CD14-positive monocyte (primary cell): Measurements from ENCODE around the gene COPS3. TPM values are rescaled to one million over a fixed set of nuclear protein-coding genes. Genes with fewer than 3 reads are reported as not detected.

Experiments used
- DNase-seq, 3 donors: peaks; one replicate each; pipeline ENCODE4 v3.0.0-alpha.2; 2011 to 2022
- H2AFZ ChIP-seq: 2 replicates; pipeline ENCODE4 v1.6.0; 2012; ENCODE audit warnings: mild to moderate bottlenecking, low read depth, low read length, inconsistent platforms; ENCODE audit not compliant: insufficient read depth, poor library complexity, severe bottlenecking
- H3K27ac ChIP-seq, 2 donors: 1 replicate in 1 of 2; 2 replicates in 1 of 2; pipeline ENCODE4 v1.5.1; 2012 to 2013; ENCODE audit warnings: low read length in 2 of 2, control low read depth in 1 of 2, inconsistent platforms in 1 of 2, low read depth in 1 of 2, mild to moderate bottlenecking in 1 of 2
- H3K27me3 ChIP-seq, 2 donors: one replicate each; pipeline versions ENCODE4 v1.6.0 to v1.6.1; 2011 to 2013; ENCODE audit warnings: low read length in 2 of 2; ENCODE audit not compliant: control insufficient read depth in 2 of 2, insufficient read depth in 2 of 2
- H3K36me3 ChIP-seq, 2 donors: replicated peaks in 1 of 2; 1 replicate in 1 of 2; 2 replicates in 1 of 2; pipeline versions ENCODE4 v1.5.1 to v1.6.1; 2012 to 2013; ENCODE audit warnings: low read length in 2 of 2, control low read depth in 1 of 2, inconsistent platforms in 1 of 2, mild to moderate bottlenecking in 1 of 2; ENCODE audit not compliant: insufficient read depth in 2 of 2, control insufficient read depth in 1 of 2
- H3K4me1 ChIP-seq, 2 donors: 1 replicate in 1 of 2; 2 replicates in 1 of 2; pipeline versions ENCODE4 v1.5.1 to v1.6.1; 2012 to 2013; ENCODE audit warnings: low read length in 2 of 2, control low read depth in 1 of 2, inconsistent platforms in 1 of 2, mild to moderate bottlenecking in 1 of 2, moderate library complexity in 1 of 2; ENCODE audit not compliant: insufficient read depth in 2 of 2, control insufficient read depth in 1 of 2
- H3K4me2 ChIP-seq: replicated peaks from 2 replicates; pipeline ENCODE3; 2012; ENCODE audit warnings: low read length, moderate library complexity, mild to moderate bottlenecking; ENCODE audit not compliant: poor library complexity, severe bottlenecking; ENCODE audit errors: extremely low read depth
- H3K4me3 ChIP-seq, 3 experiments: fragments of 200-600 bp in 1 of 3; sonication (generic) in 1 of 3; replicated peaks in 1 of 3; 1 replicate in 2 of 3; 2 replicates in 1 of 3; pipeline ENCODE4 v1.5.1; 2011 to 2013; ENCODE audit warnings: low read length in 3 of 3, mild to moderate bottlenecking in 3 of 3, control low read depth in 2 of 3, low read depth in 2 of 3, inconsistent platforms in 1 of 3, moderate library complexity in 1 of 3
- H3K79me2 ChIP-seq: 2 replicates; pipeline ENCODE4 v1.6.0; 2012; ENCODE audit warnings: mild to moderate bottlenecking, control low read depth, inconsistent platforms, low read length, moderate library complexity; ENCODE audit not compliant: insufficient read depth
- H3K9ac ChIP-seq: 2 replicates; pipeline ENCODE4 v1.6.0; 2017; ENCODE audit warnings: low read length, mild to moderate bottlenecking; ENCODE audit not compliant: insufficient read depth, poor library complexity, severe bottlenecking
- H3K9me3 ChIP-seq, 2 donors: replicated peaks in 1 of 2; 1 replicate in 1 of 2; 2 replicates in 1 of 2; pipeline versions ENCODE4 v1.5.1 to v1.6.1; 2012 to 2013; ENCODE audit warnings: low read length in 2 of 2, control low read depth in 1 of 2; ENCODE audit not compliant: control insufficient read depth in 1 of 2, insufficient read depth in 1 of 2
- H4K20me1 ChIP-seq: 2 replicates; pipeline ENCODE4 v1.6.0; 2012; ENCODE audit warnings: mild to moderate bottlenecking, low read length, control low read depth, moderate library complexity; ENCODE audit not compliant: insufficient read depth
- H3K27ac Mint-ChIP-seq, 7 donors: one replicate each; pipeline ENCODE4 v1.8.0; 2020; ENCODE audit warnings: mild to moderate bottlenecking in 7 of 7, mixed read lengths in 7 of 7, moderate library complexity in 6 of 7, inconsistent platforms in 2 of 7
- H3K27me3 Mint-ChIP-seq, 3 donors: one replicate each; pipeline ENCODE4 v1.8.0; 2021 to 2022; ENCODE audit warnings: low read depth in 3 of 3, mild to moderate bottlenecking in 3 of 3, mixed read lengths in 3 of 3, moderate library complexity in 3 of 3, inconsistent platforms in 1 of 3
- H3K36me3 Mint-ChIP-seq, 2 donors: one replicate each; pipeline ENCODE4 v1.8.0; 2020; ENCODE audit warnings: mixed read lengths in 2 of 2, inconsistent platforms in 1 of 2, mild to moderate bottlenecking in 1 of 2
- H3K4me1 Mint-ChIP-seq: one replicate; pipeline ENCODE4 v1.8.0; 2020; ENCODE audit warnings: mild to moderate bottlenecking, mixed read lengths
- H3K4me3 Mint-ChIP-seq, 2 donors: one replicate each; pipeline ENCODE4 v1.8.0; 2020; ENCODE audit warnings: mild to moderate bottlenecking in 2 of 2, mixed read lengths in 2 of 2, moderate library complexity in 1 of 2
- H3K9me3 Mint-ChIP-seq, 7 donors: one replicate each; pipeline ENCODE4 v1.8.0; 2020 to 2022; ENCODE audit warnings: mixed read lengths in 7 of 7, mild to moderate bottlenecking in 6 of 7, moderate library complexity in 6 of 7, inconsistent platforms in 2 of 7
- WGBS: methylation state at CpG from one replicate; pipeline ENCODE4 v1.1.5; 2013; ENCODE audit warnings: missing lambda C conversion rate; ENCODE audit not compliant: insufficient coverage; 5-methylcytosine and 5-hydroxymethylcytosine counted together
- intact Hi-C, 2 donors: fragments of 100-400 bp; cut with micrococcal nuclease; formaldehyde crosslinking; loops; one replicate each; pipeline versions ENCODE4 v1.15.0 to v1.15.1; 2023
- polyA plus RNA-seq, 3 donors: library from polyadenylated mRNA; depleted of rRNA in 1 of 3; unstranded in 2 of 3; stranded (reverse) in 1 of 3; fragments of 300-500 nt in 2 of 3; fragments of >200 nt in 1 of 3; fragmentation: Illumina TruSeq in 2 of 3; gene quantifications; 1 replicate in 2 of 3; 2 replicates in 1 of 3; pipeline ENCODE4 v1.2.3, GENCODE V29; 2012 to 2021
- TF ChIP-seq, protein P1 (sequence below): fragments of 200-600 bp; IDR thresholded peaks from one replicate; pipeline ENCODE4 v1.8.0; 2022; ENCODE audit warnings: antibody characterized with exemption, mild to moderate bottlenecking

The COPS3 gene
- polyA plus RNA-seq, 3 donors: 47.6 to 122 (median 117) TPM

DNA sequence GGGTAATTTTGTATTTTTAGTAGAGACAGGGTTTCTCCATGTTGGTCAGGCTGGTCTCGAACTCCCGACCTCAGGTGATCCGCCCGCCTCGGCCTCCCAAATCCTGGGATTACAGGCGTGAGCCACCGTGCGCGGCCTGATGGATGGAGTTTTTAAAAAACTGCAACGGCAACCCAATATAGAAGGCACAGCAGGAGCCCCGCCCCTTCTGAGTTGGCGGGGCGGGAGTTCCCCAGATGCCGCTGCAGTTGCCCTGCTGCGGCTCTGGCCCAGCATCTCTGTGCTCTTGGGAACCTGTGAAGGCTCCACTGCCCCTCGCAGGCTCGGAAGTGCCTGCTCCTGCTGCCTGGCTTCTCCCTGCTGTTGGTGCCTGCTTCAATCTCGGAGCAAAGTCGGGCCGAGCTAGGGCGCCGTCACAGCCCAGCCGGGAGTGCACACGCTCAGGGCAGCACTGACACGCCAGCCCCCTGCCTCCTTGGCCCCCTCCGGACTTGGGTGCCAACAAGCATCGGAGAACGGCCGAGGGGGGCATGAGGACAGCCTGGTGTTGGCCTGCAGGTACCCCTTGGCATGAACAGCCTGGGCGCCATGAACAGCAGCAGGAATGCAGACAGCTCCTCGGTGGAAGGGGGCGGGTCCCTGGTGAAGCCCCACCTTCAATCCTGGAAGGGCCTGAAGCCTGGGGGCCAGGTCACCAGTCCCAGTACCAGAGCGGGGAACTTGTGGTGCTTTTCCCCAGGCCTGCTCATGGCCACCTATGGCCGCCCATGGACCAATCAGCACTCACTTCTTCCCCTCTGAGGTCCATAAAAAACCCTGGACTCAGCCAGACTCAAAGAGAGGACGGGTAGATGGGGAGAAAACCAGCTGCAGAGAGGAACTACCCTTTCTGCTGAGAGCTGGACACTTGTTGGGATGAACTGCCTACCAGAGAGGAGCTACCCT, 19.9 kb upstream of the COPS3 start:
- no peaks in the 10 kb centered on the region for H3K36me3 Mint-ChIP-seq
- peak overlapping the region; percentile 7 to 73 (median 31) for H3K4me3 ChIP-seq
- intact Hi-C loops: loop anchor here in 1 of 2 donors (10.0 kb wide), 1 partner anchor 296 kb away; no protein-coding TSS in a partner anchor
- peaks cover 38% of the 10 kb centered on the region for H3K4me1 Mint-ChIP-seq
- H3K9ac ChIP-seq: peak overlapping the region; percentile 6
- under 1% methylated on average over 33 of the region's 35 CpGs for WGBS
- H2AFZ ChIP-seq: peak overlapping the region; percentile 86
- H3K36me3 ChIP-seq: no peaks in the 10 kb centered on the region
- TF ChIP-seq, protein P1, sequence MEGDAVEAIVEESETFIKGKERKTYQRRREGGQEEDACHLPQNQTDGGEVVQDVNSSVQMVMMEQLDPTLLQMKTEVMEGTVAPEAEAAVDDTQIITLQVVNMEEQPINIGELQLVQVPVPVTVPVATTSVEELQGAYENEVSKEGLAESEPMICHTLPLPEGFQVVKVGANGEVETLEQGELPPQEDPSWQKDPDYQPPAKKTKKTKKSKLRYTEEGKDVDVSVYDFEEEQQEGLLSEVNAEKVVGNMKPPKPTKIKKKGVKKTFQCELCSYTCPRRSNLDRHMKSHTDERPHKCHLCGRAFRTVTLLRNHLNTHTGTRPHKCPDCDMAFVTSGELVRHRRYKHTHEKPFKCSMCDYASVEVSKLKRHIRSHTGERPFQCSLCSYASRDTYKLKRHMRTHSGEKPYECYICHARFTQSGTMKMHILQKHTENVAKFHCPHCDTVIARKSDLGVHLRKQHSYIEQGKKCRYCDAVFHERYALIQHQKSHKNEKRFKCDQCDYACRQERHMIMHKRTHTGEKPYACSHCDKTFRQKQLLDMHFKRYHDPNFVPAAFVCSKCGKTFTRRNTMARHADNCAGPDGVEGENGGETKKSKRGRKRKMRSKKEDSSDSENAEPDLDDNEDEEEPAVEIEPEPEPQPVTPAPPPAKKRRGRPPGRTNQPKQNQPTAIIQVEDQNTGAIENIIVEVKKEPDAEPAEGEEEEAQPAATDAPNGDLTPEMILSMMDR: no peak
- peaks cover 32 to 46% of the 10 kb centered on the region in 2 donors for H3K4me1 ChIP-seq
- peaks cover 0 to 6% of the 10 kb centered on the region in 2 donors for H3K27me3 ChIP-seq
- H3K27ac ChIP-seq: no peak overlapping the region
- H3K27ac Mint-ChIP-seq: no peak overlapping the region
- H4K20me1 ChIP-seq: no peaks in the 10 kb centered on the region
- H3K79me2 ChIP-seq: no peaks in the 10 kb centered on the region
- peak overlapping the region; percentile 67 to 81 for H3K4me3 Mint-ChIP-seq
- H3K9me3 ChIP-seq: no peaks in the 10 kb centered on the region
- H3K4me2 ChIP-seq: peak overlapping the region; percentile 76
- DNase-seq: peak; percentile 33 to 63 (median 45)
- peaks cover 0 to 2% (median 0%) of the 10 kb centered on the region in 7 donors for H3K9me3 Mint-ChIP-seq
- H3K27me3 Mint-ChIP-seq: peaks cover 5 to 17% (median 7%) of the 10 kb centered on the region in 3 donors

DNA sequence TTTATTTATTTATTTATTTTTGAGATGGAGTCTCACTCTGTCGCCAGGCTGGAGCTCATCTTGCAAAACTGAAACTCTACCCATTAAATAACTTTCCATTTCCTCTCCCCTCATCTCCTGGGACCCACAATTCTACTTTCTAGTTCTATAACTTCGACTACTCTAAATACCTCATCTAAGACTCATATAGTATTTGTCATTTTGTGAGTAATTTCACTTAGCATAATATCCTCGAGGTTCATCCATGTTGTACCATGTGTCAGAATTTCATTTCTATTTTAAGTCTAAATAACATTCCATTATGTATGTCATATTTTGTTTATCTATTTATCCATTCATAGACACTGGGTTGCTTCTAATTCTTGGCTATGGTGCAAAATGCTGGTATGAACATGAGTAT, 17.1 kb upstream of the COPS3 start:
- H3K9me3 Mint-ChIP-seq: peaks cover 0 to 2% (median 0%) of the 10 kb centered on the region in 7 donors
- intact Hi-C loops: no loop called here
- Histone ChIP-seq H3K4me1 (peaks cover 9 to 18% of the 10 kb centered on the region in 2 donors), H3K9ac (no peak overlapping the region), H2AFZ (no peak overlapping the region), H3K27ac (no peak overlapping the region), H3K4me3 (no peak overlapping the region), H3K9me3 (no peaks in the 10 kb centered on the region), H3K36me3 (no peaks in the 10 kb centered on the region), H4K20me1 (no peaks in the 10 kb centered on the region), H3K4me2 (no peak overlapping the region), H3K79me2 (no peaks in the 10 kb centered on the region), H3K27me3 (no peaks in the 10 kb centered on the region)
- TF ChIP-seq, protein P1: no peak
- no peak for DNase-seq
- no peaks in the 10 kb centered on the region for H3K36me3 Mint-ChIP-seq
- no peak overlapping the region for H3K4me3 Mint-ChIP-seq
- peaks cover 17% of the 10 kb centered on the region for H3K4me1 Mint-ChIP-seq
- no CpG with 5 or more reads among the region's 3 CpGs for WGBS
- peaks cover 0 to 7% (median 3%) of the 10 kb centered on the region in 3 donors for H3K27me3 Mint-ChIP-seq
- no peak overlapping the region for H3K27ac Mint-ChIP-seq
